Gastroesophageal sphincter (tissue), 4 donors: ENCODE results near the gene DCDC2B. TPM values are rescaled to one million over a fixed set of nuclear protein-coding genes. Genes with fewer than 3 reads are reported as not detected.

Experiments used
- ATAC-seq: fragments of 150-250 bp; one replicate; pipeline ENCODE4 v1.9.1; 2016; ENCODE audit warnings: mild to moderate bottlenecking, moderate library complexity
- H3K27ac ChIP-seq, 4 donors: fragments of 200-600 bp; sonication (generic) in 3 of 4; 1 replicate in 3 of 4; 2 replicates in 1 of 4; pipeline ENCODE4 v1.5.1; 2016 to 2019
- H3K27me3 ChIP-seq: fragments of 200-600 bp; sonication (generic); one replicate; pipeline ENCODE4 v1.5.1; 2019
- H3K36me3 ChIP-seq, 2 donors: fragments of 200-600 bp; sonication (generic); one replicate each; pipeline ENCODE4 v1.5.1; 2019; ENCODE audit warnings: control low read depth in 1 of 2
- H3K4me1 ChIP-seq, 3 donors: fragments of 200-600 bp; sonication (generic); 1 replicate in 2 of 3; 2 replicates in 1 of 3; pipeline ENCODE4 v1.5.1; 2016 to 2019; ENCODE audit warnings: control low read depth in 2 of 3
- H3K4me3 ChIP-seq, 2 donors: fragments of 200-600 bp; sonication (generic); one replicate each; pipeline ENCODE4 v1.5.1; 2019; ENCODE audit warnings: mild to moderate bottlenecking in 1 of 2, moderate library complexity in 1 of 2
- H3K9me3 ChIP-seq, 3 donors: fragments of 200-600 bp; sonication (generic); one replicate each; pipeline ENCODE4 v1.5.1; 2017 to 2019; ENCODE audit warnings: control low read depth in 2 of 3
- EP300 ChIP-seq: sonication (generic); formaldehyde crosslinking; IDR thresholded peaks from one replicate; pipeline ENCODE4 v1.6.1; 2017; ENCODE audit warnings: antibody characterized with exemption, mild to moderate bottlenecking
- POLR2A ChIP-seq, 2 donors: fragments of 450-650 bp; IDR thresholded peaks; one replicate each; pipeline ENCODE4 v1.6.1; 2017; ENCODE audit warnings: antibody characterized with exemption in 2 of 2, mild to moderate bottlenecking in 2 of 2, moderate library complexity in 1 of 2
- POLR2AphosphoS5 ChIP-seq: sonication (generic); formaldehyde crosslinking; IDR thresholded peaks from one replicate; pipeline ENCODE4 v1.6.1; 2017; ENCODE audit warnings: antibody characterized with exemption
- WGBS, 2 donors: methylation state at CpG; one replicate each; pipeline ENCODE4 v1.1.5; 2018; ENCODE audit warnings: low coverage in 1 of 2; 5-methylcytosine and 5-hydroxymethylcytosine counted together
- total RNA-seq, 4 donors: library from RNA; depleted of rRNA; stranded (reverse); fragments of >200 nt; gene quantifications; one replicate each; pipeline ENCODE4 v1.1.0, GENCODE V29; 2016
- TF ChIP-seq, protein P1 (sequence below), 4 experiments: fragments of 200-600 bp in 2 of 4; fragments of 450-650 bp in 2 of 4; sonication (generic) in 1 of 4; IDR thresholded peaks; one replicate each; pipeline ENCODE4 v1.5.1; 2017 to 2019; ENCODE audit warnings: antibody characterized with exemption in 4 of 4, mild to moderate bottlenecking in 2 of 4, moderate library complexity in 2 of 4

The DCDC2B gene
- total RNA-seq, 4 donors from 2014 or later = not detected

DNA sequence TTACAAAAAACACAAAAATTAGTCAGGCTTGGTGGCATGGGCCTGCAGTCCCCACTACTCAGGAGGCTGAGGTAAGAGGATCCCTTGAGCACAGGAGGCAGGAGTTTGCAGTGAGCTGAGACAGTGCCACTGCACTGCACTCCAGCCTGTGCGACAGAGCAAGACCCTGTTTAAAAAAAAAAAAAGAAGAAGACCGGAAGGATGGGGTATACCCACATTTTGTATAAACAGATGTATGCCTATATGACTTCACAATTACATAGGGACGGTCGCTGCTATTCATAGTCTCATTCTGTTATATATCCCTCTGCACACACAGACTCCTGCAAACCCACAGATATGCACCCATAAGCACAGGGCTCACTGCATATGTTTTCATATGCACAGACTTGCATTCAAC is 54.9 kb downstream of the DCDC2B start:
- WGBS, 2 donors = 78 to 82% methylated on average over 4 of the region's 4 CpGs

More for the DNA sequence above, 54.9 kb downstream of the DCDC2B start:
- no peak for ATAC-seq
- no peaks in the 10 kb centered on the region for H3K4me1 ChIP-seq
- H3K27me3 ChIP-seq = no peaks in the 10 kb centered on the region
- TF ChIP-seq POLR2A (IDR thresholded peaks at IDR 0.05) (no peak), EP300 (no peak), POLR2AphosphoS5 (no peak)
- TF ChIP-seq, protein P1, sequence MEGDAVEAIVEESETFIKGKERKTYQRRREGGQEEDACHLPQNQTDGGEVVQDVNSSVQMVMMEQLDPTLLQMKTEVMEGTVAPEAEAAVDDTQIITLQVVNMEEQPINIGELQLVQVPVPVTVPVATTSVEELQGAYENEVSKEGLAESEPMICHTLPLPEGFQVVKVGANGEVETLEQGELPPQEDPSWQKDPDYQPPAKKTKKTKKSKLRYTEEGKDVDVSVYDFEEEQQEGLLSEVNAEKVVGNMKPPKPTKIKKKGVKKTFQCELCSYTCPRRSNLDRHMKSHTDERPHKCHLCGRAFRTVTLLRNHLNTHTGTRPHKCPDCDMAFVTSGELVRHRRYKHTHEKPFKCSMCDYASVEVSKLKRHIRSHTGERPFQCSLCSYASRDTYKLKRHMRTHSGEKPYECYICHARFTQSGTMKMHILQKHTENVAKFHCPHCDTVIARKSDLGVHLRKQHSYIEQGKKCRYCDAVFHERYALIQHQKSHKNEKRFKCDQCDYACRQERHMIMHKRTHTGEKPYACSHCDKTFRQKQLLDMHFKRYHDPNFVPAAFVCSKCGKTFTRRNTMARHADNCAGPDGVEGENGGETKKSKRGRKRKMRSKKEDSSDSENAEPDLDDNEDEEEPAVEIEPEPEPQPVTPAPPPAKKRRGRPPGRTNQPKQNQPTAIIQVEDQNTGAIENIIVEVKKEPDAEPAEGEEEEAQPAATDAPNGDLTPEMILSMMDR (IDR thresholded peaks at IDR 0.05) = no peak
- no peak overlapping the region for H3K27ac ChIP-seq
- H3K4me3 ChIP-seq = no peak overlapping the region
- no peaks in the 10 kb centered on the region for H3K9me3 ChIP-seq
- H3K36me3 ChIP-seq = no peaks in the 10 kb centered on the region

Other genes starting within 250 kb of the DCDC2B start
- gene KHDRBS1, start 195.2 kb upstream of the DCDC2B start, total RNA-seq = 10 to 100 TPM; 59.1 to 89.3 (median 64.8) TPM
- gene TMEM39B, start 136.2 kb upstream of the DCDC2B start, total RNA-seq = 1 to 10 TPM; 1.7 to 5.4 (median 2.9) TPM
- gene KPNA6, start 101.0 kb upstream of the DCDC2B start, total RNA-seq = 10 to 100 TPM; 52.9 to 70.4 (median 57.6) TPM
- gene TXLNA, start 29.4 kb upstream of the DCDC2B start, total RNA-seq = 10 to 100 TPM; 44.7 to 86.6 (median 67.3) TPM
- 1 to 10 TPM; 2.7 to 8.0 (median 5.6) TPM for gene CCDC28B, start 8.5 kb upstream of the DCDC2B start, total RNA-seq
- gene IQCC, start 3.4 kb upstream of the DCDC2B start, total RNA-seq = 1 to 10 TPM in 2 of 4 donors, under 1 TPM in 2; 0.69 to 1.9 (median 1.3) TPM
- 10 to 100 TPM in 2 of 4 donors, 1 to 10 TPM in 2; 3.5 to 17.9 (median 9.9) TPM for gene TMEM234, start 13.3 kb downstream of the DCDC2B start, total RNA-seq
- 100 to 1,000 TPM; 123 to 224 (median 171) TPM for gene EIF3I, start 13.3 kb downstream of the DCDC2B start, total RNA-seq
- gene FAM167B, start 38.1 kb downstream of the DCDC2B start, total RNA-seq = 1 to 10 TPM in 3 of 4 donors, under 1 TPM in 1; 0.40 to 4.4 (median 2.2) TPM
- gene LCK, start 42.2 kb downstream of the DCDC2B start, total RNA-seq = 1 to 10 TPM in 2 of 4 donors, under 1 TPM in 2; 0.47 to 3.5 (median 1.2) TPM
- 10 to 100 TPM; 49.5 to 60.5 (median 59.5) TPM for gene HDAC1, start 83.0 kb downstream of the DCDC2B start, total RNA-seq
- 1 to 10 TPM; 4.0 to 9.0 (median 7.4) TPM for gene MARCKSL1, start 127.1 kb downstream of the DCDC2B start, total RNA-seq
- 1 to 10 TPM in 3 of 4 donors, under 1 TPM in 1; 0.74 to 7.6 (median 4.9) TPM for gene FAM229A, start 153.4 kb downstream of the DCDC2B start, total RNA-seq
- gene TSSK3, start 153.4 kb downstream of the DCDC2B start, total RNA-seq = 1 to 10 TPM in 1 of 4 donors, not detected in 3; 3.6 TPM
- gene BSDC1, start 185.4 kb downstream of the DCDC2B start, total RNA-seq = 10 to 100 TPM; 56.5 to 74.2 (median 70.0) TPM